ENCODE results near the gene FLT1. TPM values are rescaled to one million over a fixed set of nuclear protein-coding genes. Genes with fewer than 3 reads are reported as not detected.

Gene FLT1
- total RNA-seq, 1 donor from 2014 or later, result not detected

GRCh38 chr13:28469316-28469715 lies 25.6 kb downstream of the FLT1 start:
- DNase-seq (ENCODE audit: low read depth) (no peak), FAIRE-seq (no peak)
- TF ChIP-seq, protein P1, sequence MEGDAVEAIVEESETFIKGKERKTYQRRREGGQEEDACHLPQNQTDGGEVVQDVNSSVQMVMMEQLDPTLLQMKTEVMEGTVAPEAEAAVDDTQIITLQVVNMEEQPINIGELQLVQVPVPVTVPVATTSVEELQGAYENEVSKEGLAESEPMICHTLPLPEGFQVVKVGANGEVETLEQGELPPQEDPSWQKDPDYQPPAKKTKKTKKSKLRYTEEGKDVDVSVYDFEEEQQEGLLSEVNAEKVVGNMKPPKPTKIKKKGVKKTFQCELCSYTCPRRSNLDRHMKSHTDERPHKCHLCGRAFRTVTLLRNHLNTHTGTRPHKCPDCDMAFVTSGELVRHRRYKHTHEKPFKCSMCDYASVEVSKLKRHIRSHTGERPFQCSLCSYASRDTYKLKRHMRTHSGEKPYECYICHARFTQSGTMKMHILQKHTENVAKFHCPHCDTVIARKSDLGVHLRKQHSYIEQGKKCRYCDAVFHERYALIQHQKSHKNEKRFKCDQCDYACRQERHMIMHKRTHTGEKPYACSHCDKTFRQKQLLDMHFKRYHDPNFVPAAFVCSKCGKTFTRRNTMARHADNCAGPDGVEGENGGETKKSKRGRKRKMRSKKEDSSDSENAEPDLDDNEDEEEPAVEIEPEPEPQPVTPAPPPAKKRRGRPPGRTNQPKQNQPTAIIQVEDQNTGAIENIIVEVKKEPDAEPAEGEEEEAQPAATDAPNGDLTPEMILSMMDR (IDR thresholded peaks at IDR 0.05; ENCODE audit: insufficient read depth, low read length, severe bottlenecking), result no peak
- H3K36me3 ChIP-seq (ENCODE audit: control insufficient read depth, insufficient read depth, low read length), result no peaks in the 10 kb centered on the region
- no peaks in the 10 kb centered on the region for H3K27me3 ChIP-seq (ENCODE audit: control insufficient read depth, insufficient read depth, low read length)
- no peak overlapping the region for H3K4me3 ChIP-seq (ENCODE audit: low read depth, low read length)

DNA sequence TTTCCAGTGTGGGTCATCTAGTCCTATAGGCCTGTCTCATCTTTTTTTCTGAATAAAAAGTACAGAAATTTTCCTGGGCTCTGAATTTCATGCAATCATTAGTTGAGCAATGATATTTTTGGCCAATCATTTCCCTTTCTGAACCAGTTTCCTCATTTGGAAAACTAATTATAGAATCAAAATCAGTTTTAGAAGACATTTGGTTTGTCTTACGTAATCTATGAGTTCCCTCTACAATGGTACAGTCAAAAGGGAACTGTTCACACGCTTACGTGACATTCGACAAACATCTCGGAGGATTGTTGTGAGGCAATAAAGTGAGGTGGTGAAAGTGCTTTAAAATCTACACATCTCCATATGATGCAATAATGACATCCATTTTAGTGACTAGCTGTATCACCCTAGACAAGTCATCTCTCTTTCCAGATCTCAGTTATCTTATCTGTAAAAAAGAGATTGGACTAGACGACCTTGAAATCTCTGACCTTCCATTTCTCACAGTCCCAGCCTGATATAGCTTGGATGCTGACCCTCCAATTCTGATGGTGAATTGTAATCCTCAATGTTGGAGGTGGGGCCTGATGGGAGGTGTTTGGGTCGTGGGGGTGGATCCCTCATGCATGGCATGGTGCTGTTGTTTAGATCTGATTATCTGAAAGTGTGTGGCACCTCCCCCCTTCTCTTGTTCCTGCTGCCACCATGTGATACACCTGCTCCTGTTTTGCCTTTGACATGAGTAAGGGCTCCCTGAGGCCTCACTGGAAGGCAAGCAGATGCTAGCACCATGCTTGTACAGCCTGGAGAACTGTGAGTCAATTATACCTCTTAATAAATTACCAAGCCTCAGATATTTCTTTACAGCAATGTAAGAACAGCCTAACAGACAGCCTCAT lies 26.7 kb downstream of the FLT1 start:
- Histone ChIP-seq H3K36me3 (ENCODE audit: control insufficient read depth, insufficient read depth, low read length) (no peaks in the 10 kb centered on the region), H3K4me3 (ENCODE audit: low read depth, low read length) (no peak overlapping the region), H3K27me3 (ENCODE audit: control insufficient read depth, insufficient read depth, low read length) (no peaks in the 10 kb centered on the region)
- no peak for DNase-seq (ENCODE audit: low read depth)
- no peak for FAIRE-seq
- TF ChIP-seq, protein P1 (IDR thresholded peaks at IDR 0.05; ENCODE audit: insufficient read depth, low read length, severe bottlenecking), result no peak

- FAIRE-seq (no peak), DNase-seq (ENCODE audit: low read depth) (no peak)
- TF ChIP-seq, protein P1 (IDR thresholded peaks at IDR 0.05; ENCODE audit: insufficient read depth, low read length, severe bottlenecking), result no peak
- H3K36me3 ChIP-seq (ENCODE audit: control insufficient read depth, insufficient read depth, low read length), result no peaks in the 10 kb centered on the region
- no peaks in the 10 kb centered on the region for H3K27me3 ChIP-seq (ENCODE audit: control insufficient read depth, insufficient read depth, low read length)
- no peak overlapping the region for H3K4me3 ChIP-seq (ENCODE audit: low read depth, low read length)
Measured at GRCh38 chr13:28467034-28467433, 27.9 kb downstream of the FLT1 start.

DNA sequence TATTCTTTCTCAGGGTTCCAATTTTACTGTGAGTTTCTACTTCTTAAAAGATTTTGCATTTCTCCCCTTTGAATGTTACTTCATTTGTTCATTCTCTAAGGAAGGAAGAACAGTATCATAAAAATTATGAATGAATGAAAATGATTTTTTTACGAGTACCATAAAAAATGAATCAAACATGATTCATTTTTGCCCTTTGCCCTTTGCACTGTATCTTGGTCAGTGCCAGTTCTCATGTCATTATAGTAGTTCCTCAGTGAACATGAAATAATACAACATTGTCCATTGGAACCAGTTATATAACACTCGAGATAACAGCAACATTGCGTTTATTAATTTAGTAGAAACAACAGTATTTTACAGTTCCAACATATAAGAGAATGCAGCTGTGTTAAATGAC lies 28.8 kb downstream of the FLT1 start:
- Histone ChIP-seq H3K27me3 (ENCODE audit: control insufficient read depth, insufficient read depth, low read length) (no peaks in the 10 kb centered on the region), H3K4me3 (ENCODE audit: low read depth, low read length) (no peak overlapping the region), H3K36me3 (ENCODE audit: control insufficient read depth, insufficient read depth, low read length) (no peaks in the 10 kb centered on the region)
- DNase-seq (ENCODE audit: low read depth) (no peak), FAIRE-seq (no peak)
- TF ChIP-seq, protein P1 (IDR thresholded peaks at IDR 0.05; ENCODE audit: insufficient read depth, low read length, severe bottlenecking), result no peak

DNA sequence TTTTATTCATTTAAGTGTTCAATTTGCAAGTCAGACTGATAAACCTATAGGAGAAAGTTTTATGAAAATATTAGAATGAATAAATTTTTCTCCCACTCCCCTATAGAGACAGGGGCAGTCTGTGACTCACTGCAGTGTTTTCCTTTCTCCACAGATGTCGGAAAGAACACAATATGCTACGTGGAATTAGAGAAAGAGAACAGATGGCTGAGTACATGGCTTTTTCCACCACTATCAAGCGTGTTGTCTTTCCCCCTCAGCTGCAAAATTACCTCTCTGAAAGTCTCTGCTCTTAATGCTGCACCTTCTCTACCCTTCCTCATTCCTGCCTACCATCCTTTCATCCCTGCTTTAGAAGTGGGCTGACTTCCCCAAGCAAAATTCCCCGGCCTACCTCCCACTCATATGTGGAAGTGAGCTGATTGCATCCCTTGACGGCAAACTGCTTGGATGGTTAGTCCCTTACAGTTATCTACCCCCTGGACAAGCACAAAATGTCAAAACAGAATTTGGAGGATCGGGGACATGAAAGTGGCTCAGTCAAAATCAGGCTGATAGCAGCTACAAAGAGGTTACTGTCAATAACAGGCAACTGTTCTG lies 30.0 kb downstream of the FLT1 start:
- H3K27me3 ChIP-seq (ENCODE audit: control insufficient read depth, insufficient read depth, low read length), result no peaks in the 10 kb centered on the region
- TF ChIP-seq, protein P1 (IDR thresholded peaks at IDR 0.05; ENCODE audit: insufficient read depth, low read length, severe bottlenecking), result no peak
- no peak for FAIRE-seq
- H3K36me3 ChIP-seq (ENCODE audit: control insufficient read depth, insufficient read depth, low read length), result no peaks in the 10 kb centered on the region
- H3K4me3 ChIP-seq (ENCODE audit: low read depth, low read length), result no peak overlapping the region
- DNase-seq (ENCODE audit: low read depth), result no peak

All from bronchial epithelial cell (primary cell).